ENCODE results near the gene GOLGA7B. TPM values are rescaled to one million over a fixed set of nuclear protein-coding genes. Genes with fewer than 3 reads are reported as not detected.

GOLGA7B gene
- total and polyA plus RNA-seq, 9 of the 15 experiments (the other 6 are each of a cell fraction or from before 2014, with no cell fraction given): 0.03 to 0.07 (median 0.04) TPM; not detected in 3

DNA sequence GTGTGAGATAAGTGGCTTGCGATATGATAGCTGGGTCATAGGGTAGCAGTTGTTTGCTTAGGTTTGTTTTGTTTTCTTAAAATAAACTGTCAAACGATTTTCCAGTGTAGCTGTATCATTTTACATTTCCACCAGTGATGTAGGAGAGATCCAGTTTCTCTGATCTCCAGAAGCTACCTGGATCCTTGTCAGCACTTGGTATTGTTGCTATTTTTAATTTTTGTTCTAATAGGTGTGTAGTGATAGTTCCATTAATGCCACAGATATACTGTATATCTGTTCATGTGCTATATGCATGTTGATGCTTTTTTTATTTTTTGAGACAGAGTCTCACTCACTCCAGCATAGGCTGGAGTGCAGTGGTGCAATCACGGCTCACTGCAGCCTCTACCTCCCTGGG lies 44.4 kb downstream of the GOLGA7B start:
- H3K36me3 ChIP-seq (ENCODE audit: control insufficient read depth, insufficient read depth, low read length): no peaks in the 10 kb centered on the region
- H3K9me1 ChIP-seq (ENCODE audit: control insufficient read depth, insufficient read depth, low read length): no peaks in the 10 kb centered on the region
- ChIA-PET CTCF (ENCODE audit: low intra/inter-chr PET ratio) (no interaction called here), POLR2A (interaction anchor here (0.7 kb wide), 1 partner anchor 35 kb away, joined by 3 read pairs; no protein-coding TSS in a partner anchor)
- no peak overlapping the region for H3K4me3 ChIP-seq
- intact Hi-C loops (cut with micrococcal nuclease) (no loop called here), in situ Hi-C loops (cut with MboI) (no loop called here)
- H3K9me3 ChIP-seq (replicated peaks; ENCODE audit: control insufficient read depth, insufficient read depth, low read depth, low read length): no peaks in the 10 kb centered on the region
- no peaks in the 10 kb centered on the region for H3K79me2 ChIP-seq (ENCODE audit: control insufficient read depth, insufficient read depth, low read length)
- no peak overlapping the region for H3K9ac ChIP-seq (ENCODE audit: insufficient read depth in 1 of 2, low read depth in 2 of 2, low read length in 2 of 2)
- BruUV-seq (replicated peaks): no TSS peak
- ATAC-seq: no peak
- peaks cover 18 to 21% of the 10 kb centered on the region in 2 experiments for H3K4me1 ChIP-seq (replicated peaks in 1 of 2; ENCODE audit: control insufficient read depth in 2 of 2, insufficient read depth in 2 of 2, low read length in 2 of 2)
- H3K27me3 ChIP-seq (ENCODE audit: control insufficient read depth in 2 of 2, insufficient read depth in 2 of 2, low read length in 2 of 2): peaks cover 4 to 6% of the 10 kb centered on the region in 2 experiments; a peak in 2 of 5 replicates
- no peak overlapping the region for H2AFZ ChIP-seq (ENCODE audit: low read depth, low read length)
- no peak for FAIRE-seq
- H3K27ac ChIP-seq (ENCODE audit: extremely low read depth, low read depth, low read length): no peak overlapping the region
- TF ChIP-seq TAF9B (IDR thresholded peaks at IDR 0.05; ENCODE audit: partially characterized antibody) (no peak), ZNF778 (CRISPR knock-in tag; IDR thresholded peaks at IDR 0.05) (no peak), NR1H2 (CRISPR knock-in tag; IDR thresholded peaks at IDR 0.05) (no peak), XRCC4 (IDR thresholded peaks at IDR 0.05; ENCODE audit: extremely low read depth, insufficient read depth, insufficient read length) (no peak), WHSC1 (IDR thresholded peaks at IDR 0.05; ENCODE audit: low read length) (no peak), SUPT5H (IDR thresholded peaks at IDR 0.05) (no peak), HDAC6 (IDR thresholded peaks at IDR 0.05; ENCODE audit: low read depth, low read length) (no peak), TBL1XR1 (IDR thresholded peaks at IDR 0.05; ENCODE audit: low read length in 2 of 2) (no peak), CHD2 (IDR thresholded peaks at IDR 0.05; ENCODE audit: low read depth, low read length) (no peak)
- no peak overlapping the region for H3K4me2 ChIP-seq (ENCODE audit: insufficient read depth, low read length)
- no peak for DNase-seq (ENCODE audit: extremely low read depth in 1 of 4, low spot score in 3 of 4)
- 13% methylated on average over 3 of the region's 3 CpGs for WGBS (ENCODE audit: insufficient coverage, low coverage, missing lambda C conversion rate)
- H4K20me1 ChIP-seq (replicated peaks; ENCODE audit: control insufficient read depth, insufficient read depth, low read length): no peaks in the 10 kb centered on the region

All from K562 (cell line).